ENCODE measurements around the gene ABCC1. TPM values are rescaled to one million over a fixed set of nuclear protein-coding genes. Genes with fewer than 3 reads are reported as not detected.

Gene ABCC1
- total and polyA plus RNA-seq, 2 experiments from 2014 or later: 7.0 to 9.3 TPM

DNA sequence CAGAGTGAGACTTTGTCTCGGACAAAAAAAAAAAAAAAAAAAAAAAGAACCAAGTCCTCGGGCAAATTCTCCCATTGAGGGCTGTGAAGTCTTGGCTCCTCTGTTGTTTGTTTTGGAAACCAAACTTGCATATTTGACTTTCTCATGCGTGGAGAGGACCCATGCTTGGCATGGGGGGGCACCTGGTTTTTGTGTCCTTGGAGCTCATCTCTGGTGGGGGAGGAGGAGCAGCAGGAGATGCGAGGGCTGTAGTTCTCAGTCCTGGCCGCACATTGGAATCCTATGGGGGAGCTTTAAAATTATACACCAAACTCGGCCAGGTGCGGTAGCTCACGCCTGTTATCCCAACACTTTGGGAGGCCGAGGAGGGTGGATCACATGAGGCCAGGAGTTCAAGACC lies 199.3 kb downstream of the ABCC1 start:
- H3K79me2 ChIP-seq: no peaks in the 10 kb centered on the region
- no peak overlapping the region for H3K27ac ChIP-seq
- H3K4me1 ChIP-seq (ENCODE audit: insufficient read depth): no peaks in the 10 kb centered on the region
- H3K9me3 ChIP-seq (ENCODE audit: low read depth): no peaks in the 10 kb centered on the region
- H3K36me3 ChIP-seq (replicated peaks; ENCODE audit: insufficient read depth, low read depth): no peaks in the 10 kb centered on the region
- WGBS (ENCODE audit: low lambda C conversion rate, missing lambda C conversion rate): 89% methylated on average over 9 of the region's 9 CpGs
- no peak overlapping the region for H3K4me3 ChIP-seq
- DNase-seq (ENCODE audit: low spot score): no peak
- H3K27me3 ChIP-seq: no peaks in the 10 kb centered on the region
- H2AFZ ChIP-seq: no peak overlapping the region
- TF ChIP-seq EZH2phosphoT487 (IDR thresholded peaks at IDR 0.05; ENCODE audit: low read depth, severe bottlenecking, unreplicated experiment) (no peak), CTCF (IDR thresholded peaks at IDR 0.05; ENCODE audit: poor library complexity) (no peak)
- no peak overlapping the region for H3K4me2 ChIP-seq
- no peaks in the 10 kb centered on the region for H4K20me1 ChIP-seq (ENCODE audit: insufficient read depth, poor library complexity, severe bottlenecking)
- H3K9me2 ChIP-seq (replicated peaks; ENCODE audit: insufficient read depth): no peaks in the 10 kb centered on the region

DNA sequence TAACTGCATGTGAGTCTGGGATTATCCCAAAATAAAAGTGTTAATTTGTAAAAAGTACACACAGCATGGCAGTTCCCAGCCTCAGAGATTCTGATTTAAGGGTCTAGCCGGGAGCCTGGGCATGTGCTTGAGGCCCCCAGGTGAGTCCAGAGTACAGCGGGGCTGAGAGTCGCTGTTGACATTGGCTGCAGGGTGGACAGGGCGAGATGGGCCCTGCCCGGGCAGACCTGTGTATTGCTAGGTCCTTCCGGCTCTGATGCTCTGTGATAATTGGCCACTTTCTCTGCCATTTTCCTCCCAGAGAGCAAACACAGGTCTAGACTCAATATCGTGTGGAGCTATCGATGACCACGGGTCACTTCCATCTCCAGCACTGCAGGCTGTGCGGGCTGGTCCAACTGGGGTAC lies 200.3 kb downstream of the ABCC1 start:
- H3K27me3 ChIP-seq: no peaks in the 10 kb centered on the region
- no peaks in the 10 kb centered on the region for H3K9me3 ChIP-seq (ENCODE audit: low read depth)
- H4K20me1 ChIP-seq (ENCODE audit: insufficient read depth, poor library complexity, severe bottlenecking): no peaks in the 10 kb centered on the region
- H3K9me2 ChIP-seq (replicated peaks; ENCODE audit: insufficient read depth): no peaks in the 10 kb centered on the region
- H3K36me3 ChIP-seq (replicated peaks; ENCODE audit: insufficient read depth, low read depth): no peaks in the 10 kb centered on the region
- no peak overlapping the region for H2AFZ ChIP-seq
- H3K79me2 ChIP-seq: no peaks in the 10 kb centered on the region
- H3K27ac ChIP-seq: no peak overlapping the region
- no peak for DNase-seq (ENCODE audit: low spot score)
- TF ChIP-seq EZH2phosphoT487 (IDR thresholded peaks at IDR 0.05; ENCODE audit: low read depth, severe bottlenecking, unreplicated experiment) (no peak), EZH2 (IDR thresholded peaks at IDR 0.05; ENCODE audit: borderline replicate concordance) (no peak), CTCF (IDR thresholded peaks at IDR 0.05; ENCODE audit: poor library complexity) (no peak)
- H3K4me2 ChIP-seq: no peak overlapping the region
- H3K4me3 ChIP-seq: no peak overlapping the region
- WGBS (ENCODE audit: low lambda C conversion rate, missing lambda C conversion rate): 84% methylated on average over 10 of the region's 10 CpGs
- no peaks in the 10 kb centered on the region for H3K4me1 ChIP-seq (ENCODE audit: insufficient read depth)

DNA sequence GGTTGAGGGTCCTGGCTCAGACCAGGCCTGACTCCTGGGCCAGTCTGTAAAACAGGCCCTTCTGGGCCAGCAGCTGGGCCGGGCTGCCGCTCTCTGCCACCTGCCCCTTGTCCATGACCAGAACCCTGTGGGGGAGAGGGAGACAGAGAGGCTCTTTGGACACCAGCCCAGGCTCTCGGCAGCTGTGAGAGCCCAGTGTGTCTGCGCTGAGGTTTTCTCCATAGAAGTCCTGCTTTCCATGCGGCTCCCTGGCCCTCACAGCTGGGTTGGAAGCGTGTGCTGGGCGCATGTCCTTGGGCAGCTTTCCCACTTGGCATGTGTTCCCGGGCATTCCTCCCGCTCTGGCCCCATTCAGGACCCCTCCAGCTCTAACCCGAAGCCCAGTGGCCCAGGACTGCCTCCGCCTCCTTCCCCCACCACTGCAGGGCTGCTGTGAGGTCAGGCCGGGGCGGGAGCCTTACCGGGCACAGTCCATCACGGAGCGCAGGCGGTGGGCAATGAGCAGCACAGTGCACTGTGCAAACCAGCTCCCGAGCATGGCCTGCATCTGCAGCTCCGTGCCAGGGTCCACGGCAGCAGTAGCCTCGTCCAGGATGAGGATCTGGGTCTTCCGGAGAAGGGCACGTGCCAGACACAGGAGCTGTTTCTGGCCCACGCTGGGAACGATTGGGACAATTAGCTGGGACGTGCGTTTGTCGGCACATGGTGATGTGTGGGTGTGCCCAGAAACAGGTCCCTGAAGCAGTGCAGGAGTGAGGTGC lies 200.9 kb downstream of the ABCC1 start:
- no peaks in the 10 kb centered on the region for H3K9me2 ChIP-seq (replicated peaks; ENCODE audit: insufficient read depth)
- no peaks in the 10 kb centered on the region for H3K9me3 ChIP-seq (ENCODE audit: low read depth)
- H3K27me3 ChIP-seq: no peaks in the 10 kb centered on the region
- DNase-seq (ENCODE audit: low spot score): peak; percentile 35
- H4K20me1 ChIP-seq (ENCODE audit: insufficient read depth, poor library complexity, severe bottlenecking): no peaks in the 10 kb centered on the region
- H3K4me3 ChIP-seq: no peak overlapping the region
- TF ChIP-seq CTCF (IDR thresholded peaks at IDR 0.05; ENCODE audit: poor library complexity) (no peak), EZH2 (IDR thresholded peaks at IDR 0.05; ENCODE audit: borderline replicate concordance) (no peak), EZH2phosphoT487 (IDR thresholded peaks at IDR 0.05; ENCODE audit: low read depth, severe bottlenecking, unreplicated experiment) (no peak)
- H2AFZ ChIP-seq: no peak overlapping the region
- H3K36me3 ChIP-seq (replicated peaks; ENCODE audit: insufficient read depth, low read depth): no peaks in the 10 kb centered on the region
- 90% methylated on average over 28 of the region's 28 CpGs for WGBS (ENCODE audit: low lambda C conversion rate, missing lambda C conversion rate)
- H3K27ac ChIP-seq: no peak overlapping the region
- no peaks in the 10 kb centered on the region for H3K79me2 ChIP-seq
- no peaks in the 10 kb centered on the region for H3K4me1 ChIP-seq (ENCODE audit: insufficient read depth)
- no peak overlapping the region for H3K4me2 ChIP-seq
